CD4-positive, alpha-beta memory T cell (primary cell): Measurements from ENCODE around the gene LRIT1. TPM values are rescaled to one million over a fixed set of nuclear protein-coding genes. Genes with fewer than 3 reads are reported as not detected.
A peak's percentile ranks its signal among the peaks of the same experiment; 100 is the strongest.

Source experiments
- CTCF ChIA-PET: fragments of 350-600 bp; sonication (Branson Sonifier 250); formaldehyde crosslinking; loops from one replicate; lab custom pipeline; 2021; ENCODE audit warnings: inconsistent platforms; ENCODE audit not compliant: partially characterized antibody; lab: Charles Lee
- POLR2A ChIA-PET: fragments of 350-600 bp; sonication (Branson Sonifier 250); formaldehyde crosslinking; loops from one replicate; lab custom pipeline; 2021; ENCODE audit not compliant: partially characterized antibody; lab: Charles Lee
- DNase-seq, 5 donors: peaks; one replicate each; pipeline versions ENCODE4 v3.0.0 to v3.0.0-alpha.2; 2020 to 2022; ENCODE audit warnings: mixed read lengths in 1 of 5
- H3K27ac ChIP-seq: one replicate; pipeline ENCODE4 v1.7.0; 2013; ENCODE audit warnings: low read depth, low read length
- H3K27me3 ChIP-seq: 2 replicates; pipeline ENCODE4 v1.7.0; 2013; ENCODE audit warnings: mild to moderate bottlenecking, low read length, moderate library complexity; ENCODE audit not compliant: insufficient read depth
- H3K36me3 ChIP-seq: 2 replicates; pipeline ENCODE4 v1.7.0; 2013; ENCODE audit warnings: mild to moderate bottlenecking, low read length, moderate library complexity; ENCODE audit not compliant: insufficient read depth
- H3K4me1 ChIP-seq: 2 replicates; pipeline ENCODE4 v1.7.0; 2013; ENCODE audit warnings: mild to moderate bottlenecking, low read length, moderate library complexity; ENCODE audit not compliant: insufficient read depth
- H3K4me3 ChIP-seq, 2 donors: one replicate each; pipeline ENCODE4 v1.7.0; 2013; ENCODE audit warnings: low read length in 2 of 2, mild to moderate bottlenecking in 1 of 2
- H3K9me3 ChIP-seq, 2 donors: one replicate each; pipeline ENCODE4 v1.7.0; 2013; ENCODE audit warnings: low read length in 2 of 2, control low read depth in 1 of 2; ENCODE audit not compliant: control insufficient read depth in 1 of 2
- H3K27ac Mint-ChIP-seq, 7 donors: one replicate each; pipeline ENCODE4 v1.8.0; 2020 to 2021; ENCODE audit warnings: mixed read lengths in 7 of 7, mild to moderate bottlenecking in 6 of 7, inconsistent platforms in 3 of 7, moderate library complexity in 3 of 7
- H3K27me3 Mint-ChIP-seq, 2 donors: one replicate each; pipeline ENCODE4 v1.8.0; 2020 to 2021; ENCODE audit warnings: mixed read lengths in 2 of 2
- H3K36me3 Mint-ChIP-seq, 2 donors: one replicate each; pipeline ENCODE4 v1.8.0; 2020 to 2021; ENCODE audit warnings: mixed read lengths in 2 of 2, inconsistent platforms in 1 of 2, mild to moderate bottlenecking in 1 of 2
- H3K4me1 Mint-ChIP-seq, 4 donors: one replicate each; pipeline ENCODE4 v1.8.0; 2020 to 2021; ENCODE audit warnings: mixed read lengths in 4 of 4, mild to moderate bottlenecking in 1 of 4
- H3K4me3 Mint-ChIP-seq, 8 donors: one replicate each; pipeline ENCODE4 v1.8.0; 2020 to 2021; ENCODE audit warnings: mixed read lengths in 8 of 8, mild to moderate bottlenecking in 7 of 8, moderate library complexity in 6 of 8, inconsistent platforms in 3 of 8
- H3K9me3 Mint-ChIP-seq, 8 donors: one replicate each; pipeline ENCODE4 v1.8.0; 2020 to 2021; ENCODE audit warnings: mixed read lengths in 8 of 8, mild to moderate bottlenecking in 5 of 8, inconsistent platforms in 3 of 8, moderate library complexity in 1 of 8
- intact Hi-C: fragments of 100-400 bp; cut with micrococcal nuclease; formaldehyde crosslinking; loops from one replicate; pipeline ENCODE4 v1.15.1; 2023
- polyA plus RNA-seq, 2 donors: library from polyadenylated mRNA; unstranded; fragments of 300-500 nt; fragmentation: Illumina TruSeq; gene quantifications; one replicate each; pipeline ENCODE4 v1.2.3, GENCODE V29; 2021
- total RNA-seq, 2 experiments: library from RNA; stranded (reverse); gene quantifications; one replicate each; pipeline ENCODE4 v1.2.3, GENCODE V29; 2021

Gene LRIT1
- total and polyA plus RNA-seq, 4 experiments from 2014 or later = not detected

DNA sequence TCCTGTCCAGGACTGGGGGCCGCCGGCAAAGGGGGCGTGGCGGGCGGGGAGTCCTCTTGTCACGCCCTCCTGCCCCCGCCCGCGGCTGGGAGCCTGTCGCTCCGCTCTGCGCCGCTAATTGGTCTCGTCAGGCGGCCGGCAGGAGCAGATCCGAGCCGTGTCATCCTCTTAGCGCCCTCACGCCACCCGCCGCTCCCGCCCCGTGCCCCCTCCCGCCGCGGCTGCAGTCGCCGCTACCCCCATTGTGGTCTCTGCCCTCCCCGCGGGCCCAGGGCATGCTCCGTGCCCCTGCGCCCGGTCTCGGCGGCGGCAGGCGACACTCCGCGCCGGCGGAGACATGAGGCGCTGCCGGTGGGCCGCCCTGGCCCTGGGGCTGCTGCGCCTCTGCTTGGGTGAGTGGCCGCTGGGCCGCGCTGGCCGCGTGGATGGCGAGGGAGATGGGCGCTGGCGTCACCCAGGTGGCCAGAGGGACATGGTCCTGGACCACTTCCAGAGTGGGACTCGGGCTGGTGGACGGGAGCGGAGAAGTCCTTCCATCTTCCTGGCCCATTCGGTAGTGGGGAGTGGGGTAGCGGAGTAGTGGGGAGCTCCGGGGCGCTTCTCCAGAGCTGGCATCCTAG lies 46.8 kb downstream of the LRIT1 start, which contains the start of gene CDHR1:
CDHR1 (plus strand) TSS at position 114 of the 620 bp plus-strand sequence; CDS start at position 338, 224 bp downstream.
- DNase-seq = peak in 2 of 5 donors; percentile 25 to 30
- H3K4me3 ChIP-seq = peak within 1 kb of the TSS in 1 of 2 donors; percentile 32
- no peak within 1 kb of the TSS for H3K27ac ChIP-seq
- Mint-ChIP-seq H3K27me3 (peaks cover 19 to 26% of the 10 kb centered on the region in 2 donors), H3K9me3 (no peaks in the 10 kb centered on the region), H3K36me3 (no peaks in the 10 kb centered on the region), H3K4me3 (peak within 1 kb of the TSS; percentile 40 to 81 (median 60)), H3K4me1 (peaks cover 9 to 27% (median 12%) of the 10 kb centered on the region in 4 donors), H3K27ac (no peak within 1 kb of the TSS)
- no peaks in the 10 kb centered on the region for H3K36me3 ChIP-seq
- peaks cover 13% of the 10 kb centered on the region for H3K27me3 ChIP-seq
- H3K4me1 ChIP-seq = peaks cover 24% of the 10 kb centered on the region
- POLR2A ChIA-PET = interaction anchor here (1.0 kb wide), 1 partner anchor 17 kb away, joined by 5 read pairs; no protein-coding TSS in a partner anchor
- intact Hi-C loops = loop anchor here (5.0 kb wide), 1 partner anchor 57 kb away; the partner anchor contains the start of gene GHITM
- H3K9me3 ChIP-seq = no peaks in the 10 kb centered on the region
- CTCF ChIA-PET = no interaction called here

DNA sequence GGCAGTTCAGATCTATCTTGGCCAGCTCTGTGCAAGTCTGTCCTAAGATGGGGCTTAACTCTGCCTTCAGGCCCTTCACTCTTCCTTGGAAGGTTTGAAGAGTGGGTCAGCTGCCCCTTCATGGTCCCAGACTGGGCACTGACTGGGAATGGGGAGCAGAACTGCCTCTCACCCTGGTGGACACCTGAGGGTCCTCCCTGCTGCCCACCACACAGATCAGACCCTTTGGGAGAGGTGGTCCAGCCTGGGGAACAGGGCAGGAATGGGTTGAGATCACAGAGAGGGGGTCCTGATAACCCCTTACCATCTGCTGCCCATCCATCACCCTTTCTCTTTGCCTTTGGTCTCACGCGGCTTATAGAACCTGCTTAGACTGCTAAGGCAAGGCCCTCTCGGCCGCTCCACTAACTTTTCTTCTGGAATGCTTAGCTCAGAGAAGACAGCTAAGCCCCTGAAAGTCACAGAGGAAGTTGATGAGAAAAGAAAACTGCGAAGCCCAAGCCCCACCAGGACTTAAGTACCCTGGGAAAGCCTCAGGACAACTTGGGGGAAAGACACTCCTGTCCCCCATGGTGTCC lies 47.4 kb downstream of the LRIT1 start:
- no peak overlapping the region for H3K4me3 ChIP-seq
- CTCF ChIA-PET = interaction anchor here (0.8 to 1.3 kb wide), 2 partner anchors 13 to 46 kb away, joined by 3 read pairs; no protein-coding TSS in a partner anchor
- no peaks in the 10 kb centered on the region for H3K36me3 ChIP-seq
- Mint-ChIP-seq H3K36me3 (no peaks in the 10 kb centered on the region), H3K27me3 (peaks cover 19 to 26% of the 10 kb centered on the region in 2 donors), H3K27ac (no peak overlapping the region), H3K4me1 (peaks cover 9 to 27% (median 12%) of the 10 kb centered on the region in 4 donors), H3K4me3 (peak overlapping the region in 7 of 8 donors; percentile 29 to 73 (median 57)), H3K9me3 (no peaks in the 10 kb centered on the region)
- intact Hi-C loops = loop anchor here (5.0 kb wide), 1 partner anchor 57 kb away; the partner anchor contains the start of gene GHITM
- H3K27me3 ChIP-seq = peaks cover 13% of the 10 kb centered on the region
- no peaks in the 10 kb centered on the region for H3K9me3 ChIP-seq
- H3K27ac ChIP-seq = no peak overlapping the region
- POLR2A ChIA-PET = interaction anchor here (1.0 kb wide), 1 partner anchor 16 kb away, joined by 5 read pairs; no protein-coding TSS in a partner anchor
- peaks cover 24% of the 10 kb centered on the region for H3K4me1 ChIP-seq
- DNase-seq = no peak

DNA sequence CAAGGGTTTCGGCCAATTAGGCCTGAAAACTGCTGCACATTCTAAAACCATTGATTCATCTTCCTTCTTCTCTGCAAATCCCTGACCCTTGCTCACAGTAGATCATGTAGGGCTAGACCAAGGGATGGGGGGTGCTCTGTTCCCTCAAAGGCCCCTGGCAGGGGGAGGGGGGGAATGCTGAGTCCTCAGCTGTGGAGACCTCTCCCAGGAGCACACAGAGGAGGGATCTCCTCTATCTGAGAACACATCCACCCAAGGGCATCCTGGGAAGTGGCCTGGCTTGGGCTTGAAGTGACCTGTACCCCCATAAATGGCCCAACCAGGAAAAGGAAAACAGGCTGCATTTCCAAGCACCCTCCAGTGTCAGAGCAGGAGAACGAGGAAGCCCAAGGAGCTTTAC lies 48.0 kb downstream of the LRIT1 start:
- Histone ChIP-seq H3K27ac (no peak overlapping the region), H3K27me3 (peaks cover 13% of the 10 kb centered on the region), H3K4me3 (no peak overlapping the region), H3K36me3 (no peaks in the 10 kb centered on the region), H3K9me3 (no peaks in the 10 kb centered on the region), H3K4me1 (peaks cover 24% of the 10 kb centered on the region)
- intact Hi-C loops = loop anchor here (5.0 kb wide), 1 partner anchor 56 kb away; the partner anchor contains the start of gene GHITM
- Mint-ChIP-seq H3K4me1 (peaks cover 9 to 27% (median 12%) of the 10 kb centered on the region in 4 donors), H3K27ac (no peak overlapping the region), H3K9me3 (no peaks in the 10 kb centered on the region), H3K27me3 (peaks cover 19 to 23% of the 10 kb centered on the region in 2 donors), H3K36me3 (no peaks in the 10 kb centered on the region), H3K4me3 (peak overlapping the region in 3 of 8 donors; percentile 29 to 68 (median 58))
- DNase-seq = no peak
- POLR2A ChIA-PET = interaction anchor here (1.0 kb wide), 1 partner anchor 16 kb away, joined by 5 read pairs; no protein-coding TSS in a partner anchor
- CTCF ChIA-PET = interaction anchor here (0.8 to 1.3 kb wide), 2 partner anchors 14 to 46 kb away, joined by 3 read pairs; no protein-coding TSS in a partner anchor

DNA sequence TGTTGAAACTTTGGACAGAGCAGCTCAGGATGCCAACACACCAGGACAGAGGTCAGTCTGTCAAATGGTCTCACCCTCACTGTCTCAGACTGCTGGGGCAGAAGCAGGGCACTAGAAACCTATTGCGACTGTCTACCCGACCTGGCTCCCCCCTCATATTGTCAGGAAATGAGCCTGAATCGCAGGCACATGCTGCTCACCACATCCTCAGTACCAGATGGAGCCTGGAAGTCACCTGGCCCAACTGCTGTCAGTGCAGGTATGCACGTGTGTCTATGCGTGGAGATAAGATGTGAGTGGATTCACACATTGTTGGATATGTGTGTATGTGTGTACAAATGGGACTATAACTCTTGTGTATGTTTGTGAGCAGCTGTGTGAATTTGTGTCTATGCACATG lies 50.2 kb downstream of the LRIT1 start:
- Histone ChIP-seq H3K36me3 (no peaks in the 10 kb centered on the region), H3K4me1 (peaks cover 24% of the 10 kb centered on the region), H3K27me3 (peaks cover 10% of the 10 kb centered on the region), H3K4me3 (no peak overlapping the region), H3K27ac (no peak overlapping the region), H3K9me3 (no peaks in the 10 kb centered on the region)
- peaks cover 9 to 23% (median 12%) of the 10 kb centered on the region in 4 donors for H3K4me1 Mint-ChIP-seq
- H3K27me3 Mint-ChIP-seq = peaks cover 9 to 12% of the 10 kb centered on the region in 2 donors
- peak overlapping the region in 3 of 8 donors; percentile 2 to 31 (median 7) for H3K4me3 Mint-ChIP-seq
- H3K36me3 Mint-ChIP-seq = no peaks in the 10 kb centered on the region
- peak; percentile 15 to 61 (median 43) for DNase-seq
- POLR2A ChIA-PET = interaction anchor here (0.9 to 1.4 kb wide), 2 partner anchors 14 to 43 kb away, joined by 3 read pairs; no protein-coding TSS in a partner anchor
- H3K27ac Mint-ChIP-seq = peak overlapping the region in 5 of 7 donors; percentile 20 to 67 (median 30)
- no peaks in the 10 kb centered on the region for H3K9me3 Mint-ChIP-seq
- intact Hi-C loops = loop anchor here (5.0 kb wide), 1 partner anchor 54 kb away; the partner anchor contains the start of gene GHITM
- CTCF ChIA-PET = interaction anchor here (1.4 to 1.5 kb wide), 2 partner anchors 43 to 346 kb away, joined by 4 read pairs; no protein-coding TSS in a partner anchor

DNA sequence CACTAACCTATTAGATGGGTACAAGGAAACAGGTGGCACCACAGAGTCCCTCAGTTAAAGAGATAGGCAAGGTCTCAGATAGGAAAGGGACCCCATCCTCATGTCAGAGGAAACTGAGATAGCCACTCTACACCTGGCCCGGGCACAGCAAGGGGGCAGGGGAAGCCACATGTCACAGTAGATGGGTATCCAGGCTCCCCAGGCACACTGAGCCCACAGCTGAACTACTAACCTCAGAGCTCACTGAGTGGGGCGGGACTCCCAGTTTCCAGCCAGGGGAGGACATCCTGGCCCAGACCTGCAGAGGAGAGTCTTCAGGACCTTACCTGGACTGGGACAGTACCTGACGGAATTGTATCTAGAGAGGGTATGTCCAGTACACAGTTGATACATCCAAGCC lies 50.7 kb downstream of the LRIT1 start:
- ChIA-PET CTCF (interaction anchor here (1.4 kb wide), 1 partner anchor 43 kb away, joined by 4 read pairs; no protein-coding TSS in a partner anchor), POLR2A (interaction anchor here (0.9 to 1.4 kb wide), 2 partner anchors 13 to 43 kb away, joined by 3 read pairs; no protein-coding TSS in a partner anchor)
- peaks cover 24% of the 10 kb centered on the region for H3K4me1 ChIP-seq
- no peaks in the 10 kb centered on the region for H3K36me3 ChIP-seq
- H3K9me3 Mint-ChIP-seq = no peaks in the 10 kb centered on the region
- H3K9me3 ChIP-seq = no peaks in the 10 kb centered on the region
- H3K27me3 Mint-ChIP-seq = peaks cover 5 to 9% of the 10 kb centered on the region in 2 donors
- no peaks in the 10 kb centered on the region for H3K36me3 Mint-ChIP-seq
- H3K27ac ChIP-seq = no peak overlapping the region
- H3K27me3 ChIP-seq = peaks cover 5% of the 10 kb centered on the region
- H3K4me3 ChIP-seq = no peak overlapping the region
- no peak for DNase-seq
- peaks cover 9 to 18% (median 12%) of the 10 kb centered on the region in 4 donors for H3K4me1 Mint-ChIP-seq
- intact Hi-C loops = loop anchor here (5.0 kb wide), 1 partner anchor 53 kb away; the partner anchor contains the start of gene GHITM
- H3K4me3 Mint-ChIP-seq = no peak overlapping the region
- H3K27ac Mint-ChIP-seq = peak overlapping the region in 2 of 7 donors; percentile 30 to 72

DNA sequence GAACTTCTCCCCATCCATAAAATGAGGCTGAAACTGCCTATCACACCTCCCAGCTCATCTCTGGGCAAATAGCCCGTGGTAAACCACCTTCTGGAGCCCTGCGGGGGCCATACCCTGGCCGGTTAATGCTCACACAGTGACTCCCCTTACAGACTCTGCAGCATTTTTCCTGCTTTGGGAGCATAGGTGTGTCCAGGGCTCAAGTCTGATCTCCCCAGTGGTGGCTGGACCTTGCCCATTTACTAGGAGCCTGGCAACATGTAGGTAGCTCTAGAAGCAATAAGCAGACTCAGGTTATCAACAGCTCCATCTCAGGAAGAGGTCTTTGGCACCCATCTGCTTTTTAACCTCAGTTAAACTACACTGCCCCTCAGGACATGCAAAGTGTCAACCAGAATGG lies 52.5 kb downstream of the LRIT1 start:
- POLR2A ChIA-PET = no interaction called here
- H3K4me1 Mint-ChIP-seq = peaks cover 7 to 15% (median 11%) of the 10 kb centered on the region in 4 donors
- CTCF ChIA-PET = no interaction called here

More for the DNA sequence above, 52.5 kb downstream of the LRIT1 start:
- H3K27me3 ChIP-seq = no peaks in the 10 kb centered on the region
- Mint-ChIP-seq H3K27me3 (peaks cover 3 to 4% of the 10 kb centered on the region in 2 donors), H3K36me3 (no peaks in the 10 kb centered on the region), H3K4me3 (no peak overlapping the region), H3K27ac (no peak overlapping the region), H3K9me3 (no peaks in the 10 kb centered on the region)
- no peaks in the 10 kb centered on the region for H3K36me3 ChIP-seq
- DNase-seq = no peak
- no peak overlapping the region for H3K27ac ChIP-seq
- peaks cover 13% of the 10 kb centered on the region for H3K4me1 ChIP-seq
- intact Hi-C loops = no loop called here
- no peaks in the 10 kb centered on the region for H3K9me3 ChIP-seq
- H3K4me3 ChIP-seq = no peak overlapping the region
